SK-N-SH (cell line): ENCODE results near the gene NDUFC1. TPM values are rescaled to one million over a fixed set of nuclear protein-coding genes. Genes with fewer than 3 reads are reported as not detected.

ENCODE experiments used
- CTCF ChIA-PET: fragments of 300-600, 350-600 bp; formaldehyde crosslinking; extraction: SDS; loops from one replicate; lab custom pipeline; 2021; lab: Yijun Ruan, JAX
- POLR2A ChIA-PET: fragments of 350-600 bp; sonication (Branson Sonifier 250); formaldehyde crosslinking; extraction: SDS; loops from one replicate; lab custom pipeline; 2020; ENCODE audit warnings: antibody characterized with exemption, inconsistent platforms; lab: Yijun Ruan, JAX
- DNase-seq: peaks from one replicate; pipeline ENCODE4 v3.0.0; 2012
- H2AFZ ChIP-seq: fragments of 200-600 bp; sonication (generic); 2 replicates; pipeline ENCODE4 v1.8.1; 2016; ENCODE audit warnings: antibody characterized with exemption, mild to moderate bottlenecking, low read depth
- H3F3A ChIP-seq: fragments of 200-600 bp; sonication (generic); replicated peaks from 2 replicates; pipeline ENCODE3; 2016; ENCODE audit warnings: antibody characterized with exemption, mild to moderate bottlenecking; ENCODE audit not compliant: insufficient read depth
- H3K27ac ChIP-seq, 2 experiments: fragments of 200-500 bp in 1 of 2; fragments of 200-600 bp in 1 of 2; sonication (Bioruptor generic) in 1 of 2; sonication (generic), shearing (Covaris generic) in 1 of 2; 2 replicates each; pipeline versions ENCODE4 v1.5.1 to v1.6.1; 2014 to 2016; ENCODE audit warnings: low read depth in 2 of 2, inconsistent platforms in 1 of 2, low read length in 1 of 2, mild to moderate bottlenecking in 1 of 2, mixed read lengths in 1 of 2
- H3K27me3 ChIP-seq: fragments of 200-600 bp; sonication (generic), shearing (Covaris generic); 2 replicates; pipeline ENCODE4 v1.6.1; 2016; ENCODE audit warnings: mixed run types; ENCODE audit not compliant: insufficient read depth
- H3K36me3 ChIP-seq, 2 experiments: fragments of 200-500 bp in 1 of 2; fragments of 200-600 bp in 1 of 2; sonication (Bioruptor generic) in 1 of 2; sonication (generic) in 1 of 2; replicated peaks in 1 of 2; 2 replicates each; pipeline versions ENCODE3 to v1.5.1; 2014 to 2016; ENCODE audit warnings: low read length in 1 of 2, mild to moderate bottlenecking in 1 of 2; ENCODE audit not compliant: insufficient read depth in 2 of 2, control insufficient read depth in 1 of 2
- H3K4me1 ChIP-seq, 2 experiments: fragments of 200-500 bp in 1 of 2; fragments of 200-600 bp in 1 of 2; sonication (Bioruptor generic) in 1 of 2; sonication (generic), shearing (Covaris generic) in 1 of 2; 2 replicates each; pipeline versions ENCODE4 v1.5.1 to v1.6.1; 2014 to 2016; ENCODE audit warnings: low read depth in 1 of 2, low read length in 1 of 2, mixed run types in 1 of 2; ENCODE audit not compliant: insufficient read depth in 2 of 2, control insufficient read depth in 1 of 2
- H3K4me2 ChIP-seq: fragments of 200-600 bp; sonication (generic), shearing (Covaris generic); 2 replicates; pipeline ENCODE4 v1.6.1; 2017; ENCODE audit warnings: mixed run types
- H3K4me3 ChIP-seq, 2 experiments: fragments of 200-500 bp in 1 of 2; fragments of 200-600 bp in 1 of 2; sonication (Bioruptor generic) in 1 of 2; sonication (generic), shearing (Covaris generic) in 1 of 2; 2 replicates each; pipeline versions ENCODE4 v1.5.1 to v1.8.1; 2014 to 2016; ENCODE audit warnings: low read depth in 2 of 2, inconsistent platforms in 1 of 2, low read length in 1 of 2, mild to moderate bottlenecking in 1 of 2, mixed read lengths in 1 of 2, moderate library complexity in 1 of 2
- H3K79me2 ChIP-seq: fragments of 200-600 bp; sonication (generic); 2 replicates; pipeline ENCODE4 v1.8.1; 2017; ENCODE audit warnings: mild to moderate bottlenecking; ENCODE audit not compliant: insufficient read depth
- H3K9ac ChIP-seq: fragments of 200-600 bp; sonication (generic); 2 replicates; pipeline ENCODE4 v1.6.1; 2017; ENCODE audit warnings: mixed run types
- H3K9me2 ChIP-seq: fragments of 200-600 bp; sonication (generic); 2 replicates; pipeline ENCODE4 v1.6.1; 2017; ENCODE audit warnings: mixed run types
- H3K9me3 ChIP-seq: fragments of 200-600 bp; sonication (generic); 2 replicates; pipeline ENCODE4 v1.6.1; 2017; ENCODE audit warnings: mixed run types, mild to moderate bottlenecking, moderate library complexity
- H4K20me1 ChIP-seq: fragments of 200-600 bp; sonication (generic); 2 replicates; pipeline ENCODE4 v1.6.1; 2017; ENCODE audit warnings: mild to moderate bottlenecking, mixed run types; ENCODE audit not compliant: insufficient read depth
- CHD2 ChIP-seq: fragments of 150-350 bp; IDR thresholded peaks from 2 replicates; pipeline ENCODE4 v1.6.1; 2018; ENCODE audit warnings: low read length; ENCODE audit not compliant: partially characterized antibody
- EP300 ChIP-seq, 2 experiments: IDR thresholded peaks; 2 replicates each; pipeline versions ENCODE4 v1.4.0 to v1.6.1; 2012; ENCODE audit warnings: borderline replicate concordance in 1 of 2, low read depth in 1 of 2, low read length in 1 of 2
- FOXM1 ChIP-seq: IDR thresholded peaks from 2 replicates; pipeline ENCODE4 v1.4.0; 2012; ENCODE audit warnings: low read depth, mild to moderate bottlenecking
- GATA2 ChIP-seq: sonication (generic); formaldehyde crosslinking; IDR thresholded peaks from 2 replicates; pipeline ENCODE4 v1.5.0; 2020; ENCODE audit warnings: mild to moderate bottlenecking, missing genetic modification reagents
- NFIC ChIP-seq: IDR thresholded peaks from 2 replicates; pipeline ENCODE4 v1.4.0; 2012; ENCODE audit warnings: borderline replicate concordance
- NRF1 ChIP-seq: IDR thresholded peaks from 2 replicates; pipeline ENCODE4 v1.6.1; 2012; ENCODE audit warnings: low read depth, mild to moderate bottlenecking, low read length
- PBX3 ChIP-seq: IDR thresholded peaks from 2 replicates; pipeline ENCODE4; 2012
- POLR2AphosphoS5 ChIP-seq: IDR thresholded peaks from 2 replicates; pipeline ENCODE4 v1.6.1; 2012; ENCODE audit warnings: low read depth, low read length
- RCOR1 ChIP-seq: fragments of 150-350 bp; IDR thresholded peaks from 2 replicates; pipeline ENCODE4 v1.6.1; 2017; ENCODE audit warnings: antibody characterized with exemption, low read length
- REST ChIP-seq: IDR thresholded peaks from 2 replicates; pipeline ENCODE4 v1.6.1; 2012; ENCODE audit warnings: mild to moderate bottlenecking, low read depth, low read length, moderate library complexity
- SMC3 ChIP-seq: IDR thresholded peaks from 2 replicates; pipeline ENCODE4 v1.6.1; 2012; ENCODE audit warnings: low read depth, low read length, improper control_type of control experiment
- TAF1 ChIP-seq: IDR thresholded peaks from 2 replicates; pipeline ENCODE4 v1.6.1; 2012; ENCODE audit warnings: low read depth, mild to moderate bottlenecking, low read length, moderate library complexity, borderline replicate concordance
- TCF12 ChIP-seq: IDR thresholded peaks from 2 replicates; pipeline ENCODE4 v1.4.0; 2012
- TEAD4 ChIP-seq: IDR thresholded peaks from 2 replicates; pipeline ENCODE4 v1.4.0; 2012; ENCODE audit warnings: mild to moderate bottlenecking, borderline replicate concordance; ENCODE audit not compliant: insufficient read depth
- YY1 ChIP-seq: IDR thresholded peaks from 2 replicates; pipeline ENCODE4 v1.4.0; 2012; ENCODE audit warnings: low read depth, mild to moderate bottlenecking
- WGBS: methylation state at CpG from one replicate; pipeline ENCODE4 v1.1.6; 2017; ENCODE audit warnings: low lambda C conversion rate; 5-methylcytosine and 5-hydroxymethylcytosine counted together
- polyA plus RNA-seq, 3 experiments: library from polyadenylated mRNA; depleted of rRNA; stranded (reverse); fragments of >200 nt; gene quantifications; 2 replicates each; pipeline ENCODE4 v1.2.3, GENCODE V29; 2012

The NDUFC1 gene
- polyA plus RNA-seq, 1 of the 3 experiments (the other 2 are of a cell fraction) = 101 TPM

GRCh38 chr4:139278485-139278884 is 23.8 kb downstream of the NDUFC1 start (continued):
- TF ChIP-seq SMC3 = no peak
- no peak for TF ChIP-seq NFIC
- TF ChIP-seq TEAD4 = no peak
- no peak for TF ChIP-seq REST
- TF ChIP-seq YY1 = no peak
- no peak for TF ChIP-seq EP300 (IDR thresholded peaks at IDR 0.05; ENCODE audit: borderline replicate concordance in 1 of 2, low read depth in 1 of 2, low read length in 1 of 2)
- TF ChIP-seq NRF1 = no peak

GRCh38 chr4:139275281-139275735 is 27.0 kb downstream of the NDUFC1 start:
- Histone ChIP-seq H3K9ac (no peak overlapping the region), H3K79me2 (no peaks in the 10 kb centered on the region), H3F3A (peaks cover 9% of the 10 kb centered on the region), H3K36me3 (no peaks in the 10 kb centered on the region), H3K4me2 (no peak overlapping the region), H2AFZ (no peak overlapping the region), H3K4me1 (peaks cover 0 to 7% of the 10 kb centered on the region in 2 experiments; a peak in 2 of 4 replicates), H3K27me3 (no peaks in the 10 kb centered on the region), H3K9me2 (no peaks in the 10 kb centered on the region), H4K20me1 (no peaks in the 10 kb centered on the region), H3K4me3 (no peak overlapping the region), H3K9me3 (no peaks in the 10 kb centered on the region), H3K27ac (peak overlapping the region in 1 of 2 experiments; percentile 41; a peak in 1 of 4 replicates)
- ChIA-PET CTCF (interaction anchor here (1.1 to 1.7 kb wide), 3 partner anchors 20 to 32 kb away, joined by 3 to 7 read pairs (median 3); no protein-coding TSS in a partner anchor), POLR2A (no interaction called here)
- peak; percentile 59 for DNase-seq
- TF ChIP-seq TCF12 (peak; percentile 83), EP300 (IDR thresholded peaks at IDR 0.05; ENCODE audit: borderline replicate concordance in 1 of 2, low read depth in 1 of 2, low read length in 1 of 2) (peak in 1 of 2 experiments; percentile 90; a peak in 2 of 4 replicates), FOXM1 (0 out of 2 replicates have a peak, but pooled peaks have one; percentile 53), GATA2 (CRISPR knock-in tag) (peak; percentile 53; the same call in 1 of the 2 replicates), POLR2AphosphoS5 (peak; percentile 56; the same call in 1 of the 2 replicates), PBX3 (peak; percentile 72), NFIC (no peak), TAF1 (no peak), CHD2 (peak; percentile 48), RCOR1 (peak; percentile 65), TEAD4 (0 out of 2 replicates have a peak, but pooled peaks have one; percentile 26)
- 44% methylated on average over 4 of the region's 4 CpGs for WGBS
